Caco-2 (cell line): ENCODE data around the gene TAPBPL. TPM values are rescaled to one million over a fixed set of nuclear protein-coding genes. Genes with fewer than 3 reads are reported as not detected.

Source experiments
- BruUV-seq: library from RNA; stranded (reverse); fragments of 400-500 nt; replicated peaks from 2 replicates; lab custom pipeline; 2021; lab: Mats Ljungman, UMichigan
- CTCF ChIA-PET: fragments of 300-600 bp; sonication (Branson Sonifier 250); formaldehyde crosslinking; loops from one replicate; lab custom pipeline; 2022; ENCODE audit warnings: antibody characterized with exemption; lab: Charles Lee
- POLR2A ChIA-PET: fragments of 300-600 bp; sonication (Branson Sonifier 250); formaldehyde crosslinking; loops from one replicate; lab custom pipeline; 2022; ENCODE audit warnings: antibody characterized with exemption; lab: Charles Lee
- DNase-seq, 2 experiments: peaks; one replicate each; pipeline versions ENCODE4 v3.0.0 to v3.0.0-alpha.2; 2020 to 2022
- H3K27me3 ChIP-seq: replicated peaks from 2 replicates; pipeline ENCODE4 v1.6.0; 2011; ENCODE audit warnings: low read length; ENCODE audit not compliant: control insufficient read depth, insufficient read depth
- H3K36me3 ChIP-seq: 2 replicates; pipeline ENCODE4 v1.5.1; 2011; ENCODE audit warnings: low read length; ENCODE audit not compliant: control insufficient read depth, insufficient read depth
- H3K4me1 ChIP-seq: fragments of 250-450 bp; sonication (Bioruptor Pico); 2 replicates; pipeline ENCODE4 v1.5.1; 2020; ENCODE audit warnings: mild to moderate bottlenecking
- H3K4me3 ChIP-seq: 2 replicates; pipeline ENCODE4 v1.5.1; 2011; ENCODE audit warnings: low read depth, mild to moderate bottlenecking, control low read depth, low read length
- H3K9me3 ChIP-seq: fragments of 250-450 bp; sonication (Bioruptor Pico); 2 replicates; pipeline ENCODE4 v1.5.1; 2020; ENCODE audit warnings: mild to moderate bottlenecking, moderate library complexity
- H3K27ac Mint-ChIP-seq: one replicate; pipeline ENCODE4 v1.8.0; 2022; ENCODE audit warnings: mixed read lengths; ENCODE audit not compliant: unreplicated experiment
- H3K27me3 Mint-ChIP-seq: one replicate; pipeline ENCODE4 v1.8.0; 2022; ENCODE audit warnings: mixed read lengths; ENCODE audit not compliant: insufficient read depth, unreplicated experiment
- H3K36me3 Mint-ChIP-seq: one replicate; pipeline ENCODE4 v1.8.0; 2022; ENCODE audit warnings: mild to moderate bottlenecking, mixed read lengths; ENCODE audit not compliant: insufficient read depth, unreplicated experiment
- H3K4me1 Mint-ChIP-seq: one replicate; pipeline ENCODE4 v1.8.0; 2022; ENCODE audit warnings: low read depth, mixed read lengths; ENCODE audit not compliant: unreplicated experiment
- H3K4me3 Mint-ChIP-seq: one replicate; pipeline ENCODE4 v1.8.0; 2022; ENCODE audit warnings: mild to moderate bottlenecking, moderate library complexity, mixed read lengths; ENCODE audit not compliant: unreplicated experiment
- H3K9me3 Mint-ChIP-seq: one replicate; pipeline ENCODE4 v1.8.0; 2022; ENCODE audit warnings: mixed read lengths; ENCODE audit not compliant: unreplicated experiment
- intact Hi-C: fragments of 100-400 bp; cut with micrococcal nuclease; formaldehyde crosslinking; loops from one replicate; pipeline ENCODE4 v1.10.0; 2022; ENCODE audit not compliant: unreplicated experiment
- total RNA-seq: library from RNA; stranded (reverse); gene quantifications from 2 replicates; pipeline ENCODE4 v1.2.3, GENCODE V29; 2022
- TF ChIP-seq, protein P1 (sequence below), 2 experiments: fragments of 200-600 bp in 1 of 2; IDR thresholded peaks; 1 replicate in 1 of 2; 2 replicates in 1 of 2; pipeline versions ENCODE4 v1.5.1 to v1.8.0; 2011 to 2022; ENCODE audit warnings: antibody characterized with exemption in 1 of 2, control low read depth in 1 of 2, inconsistent platforms in 1 of 2, low read depth in 1 of 2, low read length in 1 of 2, mild to moderate bottlenecking in 1 of 2, moderate library complexity in 1 of 2; ENCODE audit not compliant: insufficient read depth in 1 of 2, severe bottlenecking in 1 of 2, unreplicated experiment in 1 of 2

The TAPBPL gene
- total RNA-seq, 1 experiment from 2014 or later = 9.7 TPM

DNA sequence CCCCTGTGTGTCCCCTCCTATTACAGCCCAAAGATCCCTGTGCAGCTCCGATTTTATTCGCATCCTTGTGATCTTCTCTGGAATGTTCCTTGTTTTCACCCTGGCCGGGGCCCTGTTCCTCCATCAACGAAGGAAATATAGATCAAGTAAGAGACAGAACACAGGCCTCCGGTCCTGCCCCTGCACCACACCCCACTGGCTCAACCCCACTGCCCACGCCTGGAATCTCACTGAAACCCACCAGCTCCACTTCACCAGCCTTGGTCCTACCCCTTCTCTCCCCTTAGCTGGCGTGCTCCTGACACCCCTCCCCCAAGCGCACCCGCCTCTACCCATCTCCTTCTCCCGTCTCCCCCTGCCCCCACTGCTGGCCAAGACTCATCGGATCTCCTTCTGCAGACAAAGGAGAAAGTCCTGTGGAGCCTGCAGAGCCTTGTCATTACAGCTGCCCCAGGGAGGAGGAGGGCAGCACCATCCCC, 934 bp upstream of the TAPBPL start:
- no peaks in the 10 kb centered on the region for H3K9me3 Mint-ChIP-seq
- H3K4me1 ChIP-seq = peaks cover 9% of the 10 kb centered on the region; the same call in 1 of the 2 replicates
- POLR2A ChIA-PET = interaction anchor here (0.7 to 3.1 kb wide), 6 partner anchors 9 to 128 kb away, joined by 3 to 16 read pairs (median 6); partner anchors contain the start of gene VAMP1
- CTCF ChIA-PET = interaction anchor here (0.9 to 3.4 kb wide), 6 partner anchors 15 to 114 kb away, joined by 3 to 17 read pairs (median 6); partner anchors contain the start of genes LTBR and VAMP1
- no peaks in the 10 kb centered on the region for H3K36me3 ChIP-seq
- DNase-seq = peak in 1 of 2 experiments; percentile 45
- H3K27ac Mint-ChIP-seq = peak overlapping the region; percentile 93
- no TSS peak for BruUV-seq
- peaks cover 10% of the 10 kb centered on the region for H3K36me3 Mint-ChIP-seq
- H3K9me3 ChIP-seq = no peaks in the 10 kb centered on the region
- intact Hi-C loops = loop anchor here (1.0 kb wide), 1 partner anchor 80 kb away; no protein-coding TSS in a partner anchor
- peaks cover 4% of the 10 kb centered on the region for H3K4me1 Mint-ChIP-seq
- H3K4me3 Mint-ChIP-seq = peak overlapping the region; percentile 79
- peak overlapping the region; percentile 82 for H3K4me3 ChIP-seq
- H3K27me3 Mint-ChIP-seq = no peaks in the 10 kb centered on the region
- TF ChIP-seq, protein P1, sequence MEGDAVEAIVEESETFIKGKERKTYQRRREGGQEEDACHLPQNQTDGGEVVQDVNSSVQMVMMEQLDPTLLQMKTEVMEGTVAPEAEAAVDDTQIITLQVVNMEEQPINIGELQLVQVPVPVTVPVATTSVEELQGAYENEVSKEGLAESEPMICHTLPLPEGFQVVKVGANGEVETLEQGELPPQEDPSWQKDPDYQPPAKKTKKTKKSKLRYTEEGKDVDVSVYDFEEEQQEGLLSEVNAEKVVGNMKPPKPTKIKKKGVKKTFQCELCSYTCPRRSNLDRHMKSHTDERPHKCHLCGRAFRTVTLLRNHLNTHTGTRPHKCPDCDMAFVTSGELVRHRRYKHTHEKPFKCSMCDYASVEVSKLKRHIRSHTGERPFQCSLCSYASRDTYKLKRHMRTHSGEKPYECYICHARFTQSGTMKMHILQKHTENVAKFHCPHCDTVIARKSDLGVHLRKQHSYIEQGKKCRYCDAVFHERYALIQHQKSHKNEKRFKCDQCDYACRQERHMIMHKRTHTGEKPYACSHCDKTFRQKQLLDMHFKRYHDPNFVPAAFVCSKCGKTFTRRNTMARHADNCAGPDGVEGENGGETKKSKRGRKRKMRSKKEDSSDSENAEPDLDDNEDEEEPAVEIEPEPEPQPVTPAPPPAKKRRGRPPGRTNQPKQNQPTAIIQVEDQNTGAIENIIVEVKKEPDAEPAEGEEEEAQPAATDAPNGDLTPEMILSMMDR (IDR thresholded peaks at IDR 0.05; ENCODE audit: insufficient read depth in 1 of 2, low read depth in 1 of 2, low read length in 1 of 2, severe bottlenecking in 1 of 2, unreplicated experiment in 1 of 2) = no peak
- no peaks in the 10 kb centered on the region for H3K27me3 ChIP-seq

DNA sequence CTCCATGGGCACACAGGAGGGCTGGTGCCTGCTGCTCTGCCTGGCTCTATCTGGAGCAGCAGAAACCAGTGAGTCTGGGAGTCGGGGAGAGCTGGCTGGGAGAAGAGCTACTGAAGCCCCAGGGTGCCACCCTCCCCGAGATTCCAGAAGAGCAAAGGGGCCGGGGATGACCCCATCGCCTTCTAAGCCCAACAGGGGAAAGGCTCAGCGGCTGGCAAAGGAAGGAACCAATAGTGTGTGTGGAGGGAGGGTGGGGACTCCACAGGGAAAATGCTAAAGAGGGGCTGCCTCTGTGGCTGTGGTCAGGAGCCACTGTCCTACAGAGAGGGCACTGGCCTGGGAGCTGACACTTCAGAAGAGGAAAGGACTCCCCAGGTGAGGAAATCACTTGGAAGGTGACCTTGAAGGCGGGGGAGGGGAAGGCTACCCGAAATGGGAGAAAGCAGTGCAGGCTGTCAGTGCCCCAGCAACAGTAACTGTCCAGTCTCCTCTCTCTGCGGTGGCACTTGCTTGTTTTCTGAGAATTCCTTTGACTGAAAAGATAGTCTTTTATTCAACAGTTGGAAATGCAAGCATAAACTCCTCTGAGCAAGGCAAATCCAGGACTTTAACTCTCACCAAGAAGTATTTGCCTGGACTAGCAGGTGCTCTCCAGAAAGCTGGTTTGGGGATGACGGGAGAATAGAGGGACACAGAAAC, 552 bp downstream of the TAPBPL start:
- no peaks in the 10 kb centered on the region for H3K27me3 Mint-ChIP-seq
- ChIA-PET CTCF (interaction anchor here (0.5 to 3.4 kb wide), 6 partner anchors 13 to 163 kb away, joined by 4 to 17 read pairs (median 6); partner anchors contain the start of genes GAPDH, LTBR and VAMP1), POLR2A (interaction anchor here (3.1 kb wide), 1 partner anchor 18 kb away, joined by 16 read pairs; the partner anchor contains the start of gene VAMP1)
- peak; percentile 43 to 45 for DNase-seq
- peak overlapping the region; percentile 93 for H3K27ac Mint-ChIP-seq
- peaks cover 17% of the 10 kb centered on the region for H3K36me3 Mint-ChIP-seq
- peak overlapping the region; percentile 79 for H3K4me3 Mint-ChIP-seq
- peaks cover 4% of the 10 kb centered on the region for H3K4me1 Mint-ChIP-seq
- TF ChIP-seq, protein P1 (IDR thresholded peaks at IDR 0.05; ENCODE audit: insufficient read depth in 1 of 2, low read depth in 1 of 2, low read length in 1 of 2, severe bottlenecking in 1 of 2, unreplicated experiment in 1 of 2) = no peak
- peaks cover 9% of the 10 kb centered on the region; the same call in 1 of the 2 replicates for H3K4me1 ChIP-seq
- no peaks in the 10 kb centered on the region for H3K9me3 Mint-ChIP-seq
- no peaks in the 10 kb centered on the region for H3K27me3 ChIP-seq
- no peaks in the 10 kb centered on the region for H3K36me3 ChIP-seq
- H3K4me3 ChIP-seq = peak overlapping the region; percentile 82
- no TSS peak for BruUV-seq
- H3K9me3 ChIP-seq = no peaks in the 10 kb centered on the region
- intact Hi-C loops = loop anchor here (1.0 kb wide), 1 partner anchor 18 kb away; the partner anchor contains the start of gene VAMP1

DNA sequence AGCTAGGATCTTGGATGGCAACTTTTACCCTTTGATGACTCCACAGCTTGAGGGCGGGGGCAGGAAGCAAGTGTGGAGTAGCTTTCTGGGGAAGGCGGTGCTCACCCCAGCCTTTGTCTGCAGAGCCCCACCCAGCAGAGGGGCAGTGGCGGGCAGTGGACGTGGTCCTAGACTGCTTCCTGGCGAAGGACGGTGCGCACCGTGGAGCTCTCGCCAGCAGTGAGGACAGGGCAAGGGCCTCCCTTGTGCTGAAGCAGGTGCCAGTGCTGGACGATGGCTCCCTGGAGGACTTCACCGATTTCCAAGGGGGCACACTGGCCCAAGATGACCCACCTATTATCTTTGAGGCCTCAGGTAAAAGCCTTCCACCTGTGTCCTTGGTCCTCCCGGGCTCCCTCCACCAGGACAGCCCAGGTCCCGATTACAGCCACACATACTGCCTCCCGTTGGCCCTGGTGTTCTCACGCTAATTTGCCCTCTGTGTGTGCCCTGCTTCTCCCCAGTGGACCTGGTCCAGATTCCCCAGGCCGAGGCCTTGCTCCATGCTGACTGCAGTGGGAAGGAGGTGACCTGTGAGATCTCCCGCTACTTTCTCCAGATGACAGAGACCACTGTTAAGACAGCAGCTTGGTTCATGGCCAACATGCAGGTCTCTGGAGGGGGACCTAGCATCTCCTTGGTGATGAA, 1.2 kb downstream of the TAPBPL start:
- Histone ChIP-seq H3K9me3 (no peaks in the 10 kb centered on the region), H3K27me3 (no peaks in the 10 kb centered on the region), H3K4me3 (peak overlapping the region; percentile 82), H3K4me1 (peaks cover 9% of the 10 kb centered on the region; the same call in 1 of the 2 replicates), H3K36me3 (no peaks in the 10 kb centered on the region)
- peak overlapping the region; percentile 79 for H3K4me3 Mint-ChIP-seq
- TF ChIP-seq, protein P1 (IDR thresholded peaks at IDR 0.05; ENCODE audit: insufficient read depth in 1 of 2, low read depth in 1 of 2, low read length in 1 of 2, severe bottlenecking in 1 of 2, unreplicated experiment in 1 of 2) = no peak
- intact Hi-C loops = loop anchor here (1.0 kb wide), 1 partner anchor 17 kb away; the partner anchor contains the start of gene VAMP1
- H3K9me3 Mint-ChIP-seq = no peaks in the 10 kb centered on the region
- H3K27ac Mint-ChIP-seq = peak overlapping the region; percentile 93
- ChIA-PET POLR2A (interaction anchor here (0.6 kb wide), 1 partner anchor 118 kb away, joined by 3 read pairs; no protein-coding TSS in a partner anchor), CTCF (interaction anchor here (0.8 to 3.4 kb wide), 2 partner anchors 12 to 85 kb away, joined by 5 to 17 read pairs; no protein-coding TSS in a partner anchor)
- DNase-seq = peak in 1 of 2 experiments; percentile 33
- H3K4me1 Mint-ChIP-seq = peaks cover 4% of the 10 kb centered on the region
- peaks cover 17% of the 10 kb centered on the region for H3K36me3 Mint-ChIP-seq
- BruUV-seq = no TSS peak
- no peaks in the 10 kb centered on the region for H3K27me3 Mint-ChIP-seq
